GM18517 (cell line): ENCODE measurements around the gene ZBTB7C.

Source experiments
- ATAC-seq: cut with Tn5 transposase; IDR thresholded peaks from one replicate; pipeline ENCODE4 v1.9.1; 2021; ENCODE audit warnings: mild to moderate bottlenecking, moderate library complexity; ENCODE audit not compliant: unreplicated experiment

ZBTB7C gene

DNA sequence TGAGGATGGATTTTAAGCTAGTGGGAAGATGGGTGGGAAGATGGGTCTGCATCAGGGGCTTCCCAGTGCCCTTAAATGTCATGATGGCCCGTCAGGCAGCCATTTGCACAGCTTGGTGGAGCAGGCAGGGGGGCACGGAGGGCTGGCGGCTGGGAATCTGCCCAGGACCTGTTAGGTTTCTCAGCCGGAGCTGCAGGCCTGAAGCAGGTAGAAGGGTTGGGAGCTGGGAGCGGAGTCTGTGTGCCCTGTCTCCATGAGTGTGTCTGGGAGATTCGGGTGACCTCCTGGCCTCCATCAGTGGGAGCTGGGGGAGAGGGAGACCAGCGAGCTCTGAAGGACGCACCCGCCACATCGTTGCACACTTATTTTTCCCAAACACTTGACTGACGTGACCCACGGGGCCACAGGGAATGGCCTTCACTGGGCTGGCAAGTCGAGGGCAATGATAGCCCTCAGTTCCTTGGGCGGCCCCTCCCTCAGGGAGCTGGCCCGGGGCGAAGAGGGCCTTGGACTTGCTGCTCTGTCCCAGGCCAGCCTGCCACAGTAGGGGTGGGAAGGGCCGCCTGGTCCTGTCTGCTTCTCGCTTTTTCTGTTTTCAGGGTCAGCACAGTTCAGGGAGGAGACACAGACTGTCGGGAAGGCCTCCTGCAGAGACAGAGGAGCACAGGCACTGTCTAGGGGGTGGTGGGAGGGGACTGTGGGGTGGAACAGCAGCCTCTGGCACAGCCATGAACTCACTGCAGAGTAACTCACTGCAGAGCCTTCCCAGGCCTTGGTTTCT is 236.8 kb downstream of the ZBTB7C start:
- no peak for ATAC-seq

DNA sequence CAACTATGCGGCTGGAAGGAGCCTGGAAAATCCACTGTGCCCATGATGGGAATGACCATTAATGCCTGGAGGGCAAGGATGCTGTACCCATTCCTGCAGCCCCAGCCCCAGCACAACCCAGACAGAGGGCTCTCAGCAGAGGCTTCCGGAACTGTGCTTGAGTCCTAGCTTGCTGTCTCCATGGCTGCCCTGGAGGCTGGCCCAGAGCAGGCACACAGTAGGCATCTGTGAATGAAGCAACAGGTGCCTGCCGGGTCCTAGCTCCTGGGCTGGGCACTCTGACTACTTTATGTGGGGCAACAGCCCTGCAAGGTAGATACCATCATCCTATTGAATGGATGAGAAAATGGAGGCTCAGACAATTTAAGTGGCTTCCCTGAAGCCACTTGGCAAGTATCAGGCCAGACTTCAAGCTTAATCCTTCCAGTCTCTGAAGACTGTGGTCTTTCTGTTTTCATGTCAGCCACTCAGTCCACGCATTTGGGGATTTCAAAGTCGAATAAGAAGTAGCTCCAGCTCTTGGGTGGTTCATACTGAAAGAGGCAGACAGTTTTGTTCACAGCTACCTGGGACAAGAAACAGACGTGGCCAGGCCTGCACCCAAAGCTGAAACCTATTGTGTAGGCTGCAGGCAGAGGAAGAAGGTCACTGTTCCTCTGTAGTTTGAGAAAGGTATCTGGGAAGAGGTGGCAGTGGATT is 237.5 kb downstream of the ZBTB7C start:
- no peak for ATAC-seq

DNA sequence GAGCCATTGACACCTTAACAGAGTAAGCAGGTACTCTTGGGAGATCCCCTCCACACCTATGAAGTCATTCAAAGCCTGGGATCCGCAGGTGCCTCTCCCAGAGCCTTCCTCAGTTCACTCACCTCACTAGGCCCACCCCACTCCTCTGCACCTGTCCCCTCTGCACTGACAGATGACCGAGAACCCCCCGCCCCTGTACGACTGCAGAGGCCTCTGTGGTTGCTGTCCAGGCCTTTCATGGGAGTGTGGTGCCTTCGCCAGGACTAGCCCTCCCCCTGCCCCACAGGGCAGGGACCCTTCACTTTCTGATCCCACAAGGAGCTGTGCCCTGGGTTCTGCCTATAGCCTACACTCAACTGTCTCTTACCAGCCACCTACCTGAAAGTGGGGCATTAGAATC is 238.5 kb downstream of the ZBTB7C start:
- ATAC-seq = no peak

DNA sequence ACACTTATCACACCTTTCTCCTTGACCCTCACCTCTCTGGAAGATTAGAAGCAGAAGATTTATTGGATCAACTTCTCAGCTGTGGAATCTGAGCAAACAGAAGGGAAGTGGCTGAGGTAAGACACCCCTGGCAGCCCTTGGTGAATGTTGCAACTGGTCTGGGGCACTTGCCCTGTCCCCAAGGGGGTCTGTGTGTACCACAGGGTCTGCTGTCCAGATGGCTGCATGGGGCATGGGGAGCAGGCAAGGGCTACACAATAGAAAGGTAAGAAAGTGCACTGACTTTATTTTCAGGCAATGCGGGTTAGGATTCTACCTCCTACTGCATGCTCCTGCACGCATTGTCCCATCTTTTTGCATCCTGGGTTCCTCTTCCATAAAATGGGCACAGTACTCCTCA is 240.3 kb downstream of the ZBTB7C start:
- no peak for ATAC-seq

DNA sequence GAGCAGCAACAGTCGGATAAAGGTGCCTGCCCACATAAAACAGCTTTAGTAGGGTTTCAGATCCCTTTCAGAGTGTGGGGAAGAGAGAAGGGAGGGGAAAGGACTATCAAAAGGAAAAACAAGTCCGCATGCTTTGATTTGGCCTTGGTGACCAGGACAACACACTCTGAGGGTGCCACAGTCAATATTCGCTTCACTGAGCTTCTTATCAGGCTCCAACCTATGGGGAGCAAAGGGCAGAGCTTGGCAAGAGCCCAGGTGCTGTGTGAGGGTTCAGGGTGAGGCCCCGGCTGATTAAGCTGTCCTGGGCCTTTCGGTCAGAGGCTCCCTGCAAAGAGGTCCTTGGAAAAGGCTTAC is 241.3 kb downstream of the ZBTB7C start:
- ATAC-seq = no peak

DNA sequence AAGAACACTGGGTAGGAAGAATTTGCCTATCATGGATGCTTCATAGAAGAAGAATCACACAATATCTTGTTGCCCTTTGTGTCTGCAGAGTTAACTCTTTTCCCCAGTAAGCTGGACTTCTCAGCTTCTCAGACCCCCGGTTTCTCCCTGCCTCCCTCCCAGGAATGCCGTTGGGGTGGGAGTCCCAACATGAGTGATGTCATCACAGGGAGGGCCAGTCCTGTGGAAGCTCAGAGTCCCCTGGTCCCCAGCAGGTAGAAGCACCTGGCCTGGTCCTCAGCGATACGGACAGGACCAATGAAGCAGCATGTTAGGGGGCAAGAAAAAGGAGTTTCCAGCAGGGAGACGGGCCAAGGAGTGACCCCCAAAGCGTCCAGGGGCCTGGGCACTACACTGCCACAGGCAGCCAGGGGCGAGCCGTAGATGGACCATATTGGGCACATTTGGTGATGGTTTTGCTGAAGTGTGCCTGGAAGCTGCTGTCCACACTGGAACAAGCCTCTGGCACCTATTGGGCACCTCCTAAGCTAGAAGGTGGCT is 242.8 kb downstream of the ZBTB7C start:
- ATAC-seq = no peak

DNA sequence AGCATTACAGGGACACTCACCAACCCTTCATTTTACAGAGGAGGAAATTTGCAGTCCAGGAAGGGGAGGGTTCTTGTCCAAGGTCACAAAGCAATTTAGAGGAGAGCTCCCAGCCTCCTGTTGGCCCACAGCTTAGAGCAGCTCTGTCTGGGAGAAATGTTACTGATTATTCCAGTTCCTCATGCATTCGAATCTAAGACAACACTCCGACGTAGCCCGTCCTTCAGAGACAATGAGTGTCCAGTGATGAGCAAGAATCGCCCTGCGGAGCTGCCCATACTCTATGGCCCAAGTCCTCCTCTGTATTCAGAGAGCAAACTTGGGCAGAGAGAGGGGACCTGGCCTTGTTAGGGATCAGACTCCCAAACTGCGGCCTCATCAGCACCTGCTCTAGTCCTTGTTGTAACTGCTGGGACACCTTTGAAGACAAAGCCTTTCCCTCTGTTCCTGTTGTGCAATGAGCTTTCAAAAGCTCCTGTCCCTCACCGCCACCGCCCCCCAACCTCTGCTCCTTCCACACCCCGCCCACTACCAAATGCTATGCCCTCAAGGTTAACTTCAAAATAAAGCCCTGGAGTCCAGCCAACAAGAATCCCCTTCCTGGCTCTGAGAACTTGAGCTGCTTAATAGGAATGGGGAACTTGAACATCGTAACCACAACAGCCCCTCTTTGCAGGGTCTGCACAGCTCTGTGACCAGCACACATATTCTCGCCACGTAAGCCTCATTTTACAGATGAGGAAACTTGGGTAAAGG is 243.9 kb downstream of the ZBTB7C start:
- ATAC-seq = no peak

DNA sequence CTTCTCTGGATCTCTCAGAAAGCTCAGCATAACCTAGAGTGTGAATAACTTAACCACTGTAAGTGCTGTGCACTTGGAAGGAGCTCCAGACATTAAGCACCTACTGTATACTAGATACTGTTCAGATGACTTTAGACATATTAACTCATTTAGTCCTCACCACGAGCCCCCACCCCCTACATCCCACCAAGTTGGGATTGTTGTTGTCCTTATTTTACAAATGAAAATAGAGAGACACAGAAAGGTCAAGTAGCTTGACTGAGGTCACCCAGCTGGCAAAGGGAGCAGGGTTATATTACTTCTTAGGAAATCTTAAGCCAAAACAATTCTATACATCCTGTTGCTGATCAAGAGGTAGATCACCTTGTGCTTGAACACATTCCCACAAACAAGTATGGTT is 244.5 kb downstream of the ZBTB7C start:
- ATAC-seq = no peak

DNA sequence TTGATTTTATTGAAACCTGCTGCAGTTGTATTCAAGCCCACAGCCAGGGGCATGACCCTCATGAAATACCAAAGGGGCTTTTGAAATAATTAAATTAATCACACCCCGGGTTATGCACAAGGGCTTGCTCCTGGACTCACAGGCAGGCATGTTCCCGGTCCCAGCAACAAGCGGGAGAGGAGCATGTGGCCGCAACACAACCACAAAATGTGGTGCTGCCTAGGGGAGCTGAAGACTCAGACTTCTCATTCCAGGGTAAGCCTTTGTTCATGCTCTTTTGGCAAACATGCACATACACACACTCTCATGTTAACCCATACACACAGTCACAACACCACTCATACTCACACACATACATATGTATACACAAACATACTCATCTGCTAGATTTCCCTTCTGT is 245.1 kb downstream of the ZBTB7C start:
- no peak for ATAC-seq

DNA sequence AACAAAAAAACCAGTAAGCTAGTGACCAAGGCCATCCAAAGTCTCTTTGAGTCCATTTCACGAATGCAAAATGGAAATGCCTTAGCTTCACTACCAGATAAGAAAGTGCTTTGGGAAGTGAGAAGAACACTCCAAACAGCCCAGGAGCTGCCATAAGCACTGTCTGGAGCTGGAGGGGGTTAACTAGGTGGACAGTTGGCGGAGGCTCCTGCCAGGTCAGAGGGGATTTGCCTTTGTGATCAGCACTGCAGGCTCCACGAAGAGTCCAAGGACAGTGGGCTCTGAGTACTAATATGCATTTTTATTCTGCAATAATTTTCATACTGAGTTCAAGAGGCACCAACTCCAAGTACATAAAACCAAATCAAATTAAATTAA is 245.5 kb downstream of the ZBTB7C start:
- ATAC-seq = no peak

DNA sequence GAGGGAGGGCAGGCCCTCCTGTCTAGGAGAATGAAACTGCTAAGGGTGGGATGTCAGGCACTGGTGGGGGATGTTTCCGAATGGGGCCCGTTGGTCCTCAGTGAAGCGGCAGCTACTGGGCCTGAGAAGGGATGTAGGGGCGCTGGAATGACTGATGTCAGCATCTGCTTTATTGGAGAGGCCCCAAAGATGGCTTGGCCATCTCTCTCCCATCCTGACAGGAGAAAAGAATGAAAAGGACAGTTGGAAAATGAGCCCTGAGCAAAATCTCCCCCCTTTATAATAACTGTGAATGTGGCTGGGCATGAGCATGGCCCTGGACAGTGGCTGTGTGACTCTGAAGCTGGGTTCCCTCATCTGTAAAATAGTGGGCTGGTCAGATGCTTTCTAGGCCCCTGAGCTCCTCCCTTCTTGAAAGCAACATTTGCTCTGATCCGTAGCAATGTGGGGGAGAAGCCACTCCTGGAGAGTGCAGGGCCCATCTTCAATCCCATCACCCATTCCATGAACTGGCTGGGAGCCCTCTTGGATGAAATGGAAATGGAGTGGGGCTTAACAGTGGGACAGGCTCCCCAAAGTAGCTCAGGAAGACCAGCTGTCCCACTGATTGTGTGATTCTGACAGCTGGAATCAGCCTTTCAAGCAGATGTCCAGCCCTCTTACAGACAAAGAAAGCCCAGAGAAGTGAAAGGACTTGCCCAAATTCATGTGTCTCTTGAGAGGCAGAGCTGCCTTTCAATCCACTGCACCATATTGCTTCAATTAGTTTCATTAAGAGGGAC is 246.0 kb downstream of the ZBTB7C start:
- no peak for ATAC-seq

DNA sequence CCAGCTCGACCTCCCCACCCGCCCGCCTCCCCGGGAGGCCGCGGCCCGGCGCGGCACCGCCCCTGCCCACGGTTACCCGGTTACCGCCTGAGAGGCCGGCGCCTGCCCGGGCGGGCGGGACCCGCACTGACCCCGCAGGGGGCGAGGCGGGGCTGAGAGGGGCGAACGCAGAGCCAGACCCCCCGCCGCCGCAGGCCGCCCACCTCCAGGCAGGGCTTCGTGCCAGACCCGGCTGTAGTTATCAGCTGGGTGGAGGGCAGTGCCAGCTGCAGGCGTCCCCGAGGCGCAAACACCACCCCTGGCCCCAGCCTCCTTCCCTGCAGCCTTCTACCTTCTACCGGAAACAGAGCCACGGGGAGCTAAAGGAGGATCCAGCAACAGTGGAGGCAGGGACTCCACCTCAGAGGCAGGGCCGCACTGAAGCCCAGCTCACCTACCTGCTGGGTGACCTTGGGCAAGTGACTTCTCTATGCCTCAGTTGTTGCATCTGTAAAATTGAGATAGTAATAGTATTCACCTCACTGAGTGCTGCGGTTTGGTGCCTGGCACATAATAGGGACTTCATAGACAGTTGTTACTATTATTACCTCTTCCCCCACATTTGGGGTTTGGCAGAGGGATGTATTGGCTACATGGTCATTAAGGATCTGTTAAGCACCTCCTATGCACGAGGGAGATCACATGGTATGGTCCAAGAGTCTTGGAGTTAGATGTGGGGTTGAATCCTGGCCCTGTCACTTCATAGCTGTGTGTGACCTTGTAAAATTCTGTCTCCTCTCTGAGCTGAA is 247.1 kb downstream of the ZBTB7C start:
- ATAC-seq = no peak

DNA sequence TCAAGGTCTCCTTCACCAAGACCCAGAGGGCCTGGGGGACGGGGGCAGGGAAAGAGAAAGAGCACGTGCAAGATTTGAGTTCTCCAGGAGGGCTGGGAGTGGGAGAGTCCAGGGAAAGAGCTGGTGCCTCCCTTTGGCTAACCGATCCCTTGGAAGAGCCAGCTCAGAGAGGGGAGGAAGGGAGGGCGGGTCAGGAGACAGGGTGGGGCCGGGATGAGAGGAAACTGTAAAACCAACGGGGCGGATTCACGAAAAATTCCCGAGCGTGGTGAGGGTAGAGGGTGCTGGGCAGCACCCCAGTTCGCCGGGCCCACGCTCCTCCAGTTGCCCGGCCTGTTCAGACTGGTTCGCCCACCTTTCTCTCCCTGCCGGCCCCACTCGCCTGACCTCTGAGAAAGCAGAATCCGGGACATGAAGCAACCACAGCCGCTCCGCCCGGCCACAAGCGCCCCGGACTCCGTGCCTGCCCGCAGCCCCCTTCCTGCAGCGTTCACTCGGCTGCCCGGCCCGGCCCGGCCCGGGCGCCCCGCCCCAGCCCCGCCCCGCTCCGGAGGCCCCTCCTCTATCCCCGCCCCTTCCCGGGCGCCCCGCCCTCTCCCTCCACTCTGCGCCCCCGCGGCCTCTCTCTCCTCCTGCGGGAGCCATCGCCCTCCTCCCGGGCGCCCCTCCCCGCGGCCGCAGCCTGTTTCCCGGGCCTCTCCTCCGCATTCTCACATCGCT is 247.8 kb downstream of the ZBTB7C start:
- no peak for ATAC-seq

DNA sequence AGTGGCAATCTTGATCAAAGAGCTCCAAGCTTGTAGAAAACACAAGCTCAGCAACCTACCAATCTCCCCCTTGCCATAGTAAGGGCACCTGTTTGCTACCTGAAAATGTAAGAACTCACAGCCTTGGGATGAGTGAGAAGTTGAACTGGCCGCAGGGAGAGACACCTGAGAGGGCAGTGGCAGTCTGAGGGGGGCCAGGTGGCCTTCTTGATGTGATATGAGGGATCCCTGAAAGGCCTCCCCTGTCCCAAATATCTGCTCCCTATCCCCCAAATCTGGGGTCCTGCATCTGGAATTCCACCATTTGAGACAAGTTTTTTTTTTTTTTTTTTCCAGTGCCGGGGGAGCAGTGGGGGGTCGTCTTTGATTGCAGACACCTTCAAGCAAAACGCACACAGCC is 248.6 kb downstream of the ZBTB7C start:
- no peak for ATAC-seq

DNA sequence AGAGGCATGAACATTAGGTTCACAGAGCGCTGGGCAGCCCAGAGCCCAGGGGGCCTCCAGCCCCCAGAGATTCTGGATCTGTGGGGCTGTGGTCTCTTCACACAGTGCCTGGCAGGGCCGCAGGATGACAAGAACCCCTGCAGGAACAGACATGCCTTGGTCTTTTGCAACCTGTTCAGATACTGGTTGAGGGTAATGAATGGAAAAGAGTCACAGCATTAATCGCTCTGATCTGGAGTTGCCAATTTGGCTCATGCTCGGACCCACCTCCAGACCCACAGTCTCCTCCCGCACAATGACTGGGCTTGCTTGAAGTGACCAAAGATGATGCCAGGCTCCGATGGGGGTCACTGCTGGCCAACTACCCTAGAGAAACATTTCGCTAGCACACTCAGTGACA is 249.4 kb downstream of the ZBTB7C start:
- no peak for ATAC-seq

DNA sequence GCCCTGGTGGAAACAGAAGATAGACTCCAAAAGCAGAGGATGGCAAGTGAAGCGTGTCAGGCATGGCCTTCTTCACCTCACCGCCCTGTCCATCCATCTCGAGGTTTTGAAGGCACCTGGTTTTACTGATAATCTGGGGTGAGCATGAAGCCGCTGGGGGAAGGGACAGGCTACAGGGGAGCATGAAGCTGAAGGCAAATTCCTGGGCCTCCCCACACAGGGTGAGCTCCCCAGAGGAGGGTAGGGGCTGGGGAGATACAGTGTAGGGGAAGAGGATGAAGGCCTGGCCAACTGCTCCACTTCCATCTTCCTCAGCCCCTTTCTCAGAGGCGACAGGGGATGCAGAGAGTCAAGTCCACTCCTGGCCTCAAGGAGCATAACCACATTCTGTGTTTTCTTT is 250.5 kb downstream of the ZBTB7C start:
- ATAC-seq = no peak

DNA sequence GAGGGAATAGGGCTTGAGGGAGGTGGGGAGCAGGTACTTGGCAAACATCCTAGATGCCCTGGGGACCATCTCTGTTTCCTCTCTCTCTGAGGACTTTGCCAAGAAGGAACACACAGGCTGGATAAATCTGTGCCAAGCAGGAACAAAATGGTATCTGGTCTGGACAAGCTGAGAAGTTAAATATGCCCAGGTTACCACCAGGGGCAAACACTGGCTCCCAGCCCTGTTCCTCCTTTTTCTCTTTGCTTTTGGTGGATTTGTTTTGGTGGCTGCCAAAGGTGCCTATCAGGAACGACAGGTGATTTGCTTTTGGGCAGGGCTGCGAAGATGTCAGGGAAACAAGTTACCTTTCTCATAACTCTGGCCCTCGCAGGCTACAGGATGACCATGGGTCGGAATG is 251.2 kb downstream of the ZBTB7C start:
- ATAC-seq = no peak

DNA sequence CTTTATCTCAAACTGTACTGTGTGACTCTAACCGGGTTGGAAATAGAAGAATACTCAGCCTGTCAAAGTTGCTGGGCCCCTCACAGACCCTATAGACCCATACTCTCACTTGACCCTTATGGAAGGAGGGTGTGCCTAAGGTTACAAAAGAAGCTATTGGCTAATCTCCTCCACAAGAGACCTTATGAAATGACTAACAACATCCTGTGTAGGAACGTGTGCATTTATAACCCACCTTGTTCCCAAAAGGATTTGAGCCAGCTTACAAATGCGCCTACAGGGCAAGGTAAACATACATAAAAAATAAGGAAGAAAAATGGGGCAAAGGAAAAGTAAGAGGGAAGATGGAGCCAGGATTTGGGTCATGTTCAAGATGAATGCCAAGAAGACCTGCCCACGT is 253.3 kb downstream of the ZBTB7C start:
- ATAC-seq = no peak

DNA sequence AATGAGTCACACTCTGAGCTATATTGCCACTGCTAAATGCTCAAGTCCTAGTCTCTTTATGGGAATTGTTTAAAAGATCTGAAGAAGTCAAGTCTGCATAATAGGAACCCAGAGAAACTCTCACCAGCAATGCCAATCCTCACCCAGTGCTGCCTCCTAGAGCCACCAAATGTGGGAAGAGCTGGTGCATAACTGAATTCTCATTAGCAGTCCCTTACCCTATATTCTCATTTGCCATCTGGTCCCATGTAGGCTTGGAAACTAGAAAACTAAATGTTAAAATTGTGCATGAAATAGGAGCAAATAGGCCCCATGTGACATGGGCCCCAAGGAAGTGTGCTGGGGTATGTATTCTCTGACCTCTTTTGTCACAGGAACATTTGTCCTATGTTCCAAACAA is 254.4 kb downstream of the ZBTB7C start:
- ATAC-seq = no peak
